AG20443 (cell line): Measurements from ENCODE around the gene JPH3.
"Not testable (repeated sequence)": the region's sequence is repeated elsewhere in the genome, so short reads cannot be mapped to it uniquely, and the experiment has no call there.

Experiments used
- DNase-seq: peaks from one replicate; pipeline ENCODE4 v3.0.0; 2012; ENCODE audit warnings: low spot score, mixed read lengths

JPH3 gene

GRCh38 chr16:87715658-87716057 lies 113.3 kb downstream of the JPH3 start:
- DNase-seq, result no peak

GRCh38 chr16:87718831-87719230 lies 116.5 kb downstream of the JPH3 start:
- not testable (repeated sequence) for DNase-seq

GRCh38 chr16:87720446-87720845 lies 118.1 kb downstream of the JPH3 start:
- DNase-seq, result no peak

GRCh38 chr16:87721622-87722585 lies 119.6 kb downstream of the JPH3 start:
- no peak for DNase-seq

GRCh38 chr16:87722590-87723225 lies 120.4 kb downstream of the JPH3 start:
- no peak for DNase-seq

GRCh38 chr16:87723226-87723623 lies 120.9 kb downstream of the JPH3 start:
- peak; percentile 63 for DNase-seq

- DNase-seq, result no peak
Observed at GRCh38 chr16:87724490-87725291, 122.4 kb downstream of the JPH3 start.

- DNase-seq, result no peak
Observed at GRCh38 chr16:87725596-87726235, 123.4 kb downstream of the JPH3 start.

- DNase-seq, result not testable (repeated sequence)
Observed at GRCh38 chr16:87726577-87726976, 124.3 kb downstream of the JPH3 start.

- no peak for DNase-seq
Observed at GRCh38 chr16:87727346-87727745, 125.0 kb downstream of the JPH3 start.

- no peak for DNase-seq
Observed at GRCh38 chr16:87728026-87728425, 125.7 kb downstream of the JPH3 start.

- no peak for DNase-seq
Observed at GRCh38 chr16:87729266-87729954, 127.1 kb downstream of the JPH3 start.

GRCh38 chr16:87731607-87732006 lies 129.3 kb downstream of the JPH3 start:
- DNase-seq, result no peak

- no peak for DNase-seq
Observed at GRCh38 chr16:87733190-87733589, 130.9 kb downstream of the JPH3 start.

- no peak for DNase-seq
Observed at GRCh38 chr16:87734644-87735043, 132.3 kb downstream of the JPH3 start.

GRCh38 chr16:87735270-87736007 lies 133.1 kb downstream of the JPH3 start:
- DNase-seq, result no peak

GRCh38 chr16:87736008-87736382 lies 133.7 kb downstream of the JPH3 start:
- no peak for DNase-seq

GRCh38 chr16:87739801-87740200 lies 137.5 kb downstream of the JPH3 start:
- DNase-seq, result no peak

GRCh38 chr16:87740441-87740840 lies 138.1 kb downstream of the JPH3 start:
- peak; percentile 74 for DNase-seq

- peak; percentile 71 for DNase-seq
Observed at GRCh38 chr16:87740909-87741424, 138.7 kb downstream of the JPH3 start.
